Measurements from ENCODE around the gene PPA1.
"Not testable (repeated sequence)": the region's sequence is repeated elsewhere in the genome, so short reads cannot be mapped to it uniquely, and the experiment has no call there.

Gene PPA1

DNA sequence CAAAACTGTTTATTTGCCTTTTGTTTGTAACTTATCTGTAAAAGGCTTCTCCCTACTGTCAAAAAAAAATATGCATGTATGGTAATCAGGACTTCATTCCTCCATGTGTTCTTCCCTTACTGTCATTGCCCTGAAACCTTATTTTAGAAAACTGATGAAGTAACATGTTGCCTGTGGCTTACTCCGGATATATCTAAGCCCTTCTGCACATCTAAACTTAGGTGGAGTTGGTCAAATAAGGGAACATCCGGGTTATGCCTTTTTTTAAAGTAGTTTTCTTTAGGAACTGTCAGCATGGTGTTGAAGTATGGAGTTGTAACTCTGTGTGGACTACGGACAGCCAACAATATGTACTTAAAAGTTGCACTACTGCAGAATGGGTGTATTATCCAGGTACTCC, 69.1 kb downstream of the PPA1 start:
- no peak for DNase-seq

DNA sequence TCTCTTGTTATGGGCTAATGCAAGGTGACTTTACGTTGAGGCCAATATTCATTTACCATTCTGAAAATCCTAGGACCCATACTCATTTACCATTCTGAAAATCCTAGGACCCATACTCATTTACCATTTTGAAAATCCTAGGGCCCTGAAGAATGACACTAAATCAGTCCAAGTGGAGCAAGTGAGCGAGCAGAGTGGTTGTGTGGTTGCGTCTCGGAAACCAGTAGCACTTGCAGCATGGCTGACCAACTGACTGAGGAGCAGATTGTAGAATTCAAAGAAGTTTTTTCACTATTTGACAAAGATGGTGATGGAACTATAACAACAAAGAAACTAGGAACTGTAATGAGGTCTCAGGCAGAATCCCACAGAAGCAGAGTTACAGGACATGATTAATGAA, 69.8 kb downstream of the PPA1 start:
- no peak for DNase-seq

DNA sequence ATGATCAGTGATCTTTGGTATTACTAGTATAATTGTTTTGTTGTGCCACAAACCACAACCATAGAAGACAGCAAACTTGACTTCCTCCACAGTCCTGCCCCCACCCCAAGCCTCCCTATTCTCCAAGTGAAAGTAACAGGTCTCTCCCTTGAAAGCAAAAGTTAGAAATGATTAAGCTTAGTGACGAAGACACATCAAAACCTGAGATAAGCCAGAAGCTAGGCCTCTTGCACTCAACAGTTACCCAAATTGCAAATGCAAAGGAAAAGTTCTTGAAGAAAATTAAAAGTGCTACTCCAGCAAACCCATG, 70.4 kb downstream of the PPA1 start:
- no peak for DNase-seq

DNA sequence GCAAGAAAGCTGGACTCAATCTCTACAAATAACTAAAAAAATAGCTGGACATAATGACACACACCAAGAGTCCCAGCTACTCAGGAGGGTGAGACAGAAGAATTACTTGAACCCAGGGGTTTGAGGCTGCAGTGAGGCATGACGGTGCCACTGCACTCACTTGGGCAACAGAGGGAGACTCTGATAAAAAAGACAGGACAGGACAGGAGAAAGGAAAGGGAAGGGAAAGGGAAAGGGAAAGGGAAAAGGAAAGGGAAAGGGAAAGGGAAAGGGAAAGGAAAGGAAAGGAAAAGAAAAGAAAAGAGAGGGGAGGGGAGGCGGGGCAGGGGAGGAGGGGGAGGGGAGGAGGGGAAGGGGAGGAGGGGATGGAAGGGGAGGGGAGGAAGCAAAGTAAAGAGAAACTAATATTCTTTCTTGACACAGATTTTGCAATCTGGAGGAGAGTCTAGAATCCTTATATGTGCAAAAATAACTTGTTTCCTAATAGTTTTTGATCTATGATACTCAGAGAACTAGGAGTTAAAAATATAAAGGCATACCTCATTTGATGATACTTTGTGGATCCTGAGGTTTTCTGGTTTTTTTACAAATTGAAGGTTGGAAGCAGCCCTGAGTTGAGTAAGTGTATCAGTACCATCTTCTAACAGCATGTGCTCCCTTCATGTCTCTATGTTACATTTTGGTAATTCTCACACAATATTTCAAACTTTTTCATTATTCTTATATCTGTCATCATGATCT, 70.9 kb downstream of the PPA1 start:
- DNase-seq = no peak

DNA sequence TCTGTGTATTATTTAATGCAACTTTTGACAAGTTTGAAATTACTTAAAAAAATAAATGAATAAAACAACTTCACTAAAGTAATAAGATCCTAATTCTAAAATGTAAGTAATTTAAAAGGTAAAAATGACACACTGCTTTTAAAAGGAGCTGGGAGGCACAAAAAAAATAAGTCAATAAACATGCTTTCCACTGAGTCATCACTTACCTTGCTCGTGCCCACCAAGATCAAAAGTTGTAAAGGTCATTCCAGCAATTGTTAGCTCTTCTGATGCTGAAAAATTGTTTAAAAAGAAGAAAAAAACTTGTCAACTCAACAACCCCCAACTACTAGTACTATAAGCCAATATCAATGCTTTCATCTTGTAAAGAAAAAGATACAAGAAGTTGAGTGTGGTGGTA, 72.4 kb downstream of the PPA1 start:
- no peak for DNase-seq

DNA sequence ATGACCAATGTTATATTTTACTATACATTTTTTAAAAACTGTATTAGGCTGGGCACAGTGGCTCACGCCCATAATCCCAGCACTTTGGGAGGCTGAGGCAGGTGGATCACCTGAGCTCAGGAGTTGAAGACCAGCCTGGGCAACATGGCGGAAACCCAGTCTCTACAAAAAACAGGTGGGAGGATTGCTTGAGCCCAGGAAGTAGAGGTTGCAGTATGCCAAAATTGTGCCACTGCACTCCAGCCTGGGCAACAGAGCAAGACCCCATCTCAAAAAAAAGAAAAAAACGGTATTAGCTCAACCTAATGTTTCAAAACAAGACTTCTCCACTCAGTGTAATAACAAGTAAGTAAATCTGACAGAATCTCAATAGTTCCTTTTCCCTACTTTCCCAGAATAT, 73.9 kb downstream of the PPA1 start:
- DNase-seq = not testable (repeated sequence)

DNA sequence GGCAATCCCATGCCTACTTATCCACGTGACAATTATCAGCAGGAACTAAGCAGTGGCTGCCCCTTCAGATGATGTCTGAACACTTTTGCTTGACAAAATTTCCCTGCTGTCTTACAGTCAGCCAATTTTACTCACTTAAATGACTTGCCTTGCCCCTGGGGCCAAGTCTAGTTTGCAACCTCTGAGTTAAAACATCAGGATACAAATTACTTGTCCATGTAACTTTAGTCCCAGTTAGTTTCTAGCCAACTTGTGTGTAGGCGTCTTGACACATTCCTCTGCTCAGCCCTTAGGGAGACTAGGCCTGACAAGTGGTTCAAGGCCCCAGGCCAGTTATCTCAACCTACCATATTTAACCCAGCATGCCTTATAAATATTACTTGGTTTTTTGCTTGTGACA, 75.1 kb downstream of the PPA1 start:
- no peak for DNase-seq

DNA sequence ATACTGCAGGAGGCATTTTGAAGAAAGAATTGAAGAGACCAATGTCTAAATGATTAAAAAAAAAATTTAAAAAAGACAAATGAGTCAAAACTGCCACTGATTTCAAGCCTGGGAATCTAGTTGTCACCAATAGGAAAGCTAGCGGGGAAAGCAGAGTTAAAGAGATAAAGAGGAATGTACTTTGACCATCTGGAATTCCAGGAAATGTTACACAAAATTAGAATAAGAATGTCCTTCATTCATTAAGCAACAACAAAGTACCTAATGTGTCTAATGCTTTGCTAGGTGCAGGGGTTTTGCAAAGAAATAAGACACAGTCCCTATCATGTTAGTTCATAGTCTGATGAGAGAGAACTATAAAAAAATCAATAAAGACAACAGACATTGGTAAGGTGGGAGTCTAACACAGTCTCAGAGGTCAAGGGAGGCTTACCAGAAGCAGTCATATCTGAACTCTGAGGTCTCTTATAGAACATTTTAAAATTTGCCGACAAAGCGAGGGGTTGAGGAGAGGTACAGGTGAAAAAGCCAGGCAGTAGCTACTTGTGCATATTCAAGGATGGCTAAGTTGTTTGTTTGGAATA, 77.9 kb downstream of the PPA1 start:
- DNase-seq = no peak

All from femur (tissue), 1 donor.